Transverse colon (tissue), 4 donors: ENCODE data around the gene NXPH4. TPM values are rescaled to one million over a fixed set of nuclear protein-coding genes. Genes with fewer than 3 reads are reported as not detected.

Experiments used
- DNase-seq: peaks from one replicate; pipeline ENCODE4 v3.0.0-alpha.2; 2019
- H3K27ac ChIP-seq, 4 donors: fragments of 200-600 bp; sonication (generic); 2 replicates each; pipeline ENCODE4 v1.5.1; 2016 to 2018; ENCODE audit warnings: inconsistent platforms in 4 of 4
- H3K27me3 ChIP-seq: fragments of 200-600 bp; sonication (generic); 2 replicates; pipeline ENCODE4 v1.5.1; 2017; ENCODE audit warnings: inconsistent platforms
- H3K36me3 ChIP-seq, 4 donors: fragments of 200-600 bp; sonication (generic); 2 replicates each; pipeline ENCODE4 v1.5.1; 2017 to 2019; ENCODE audit warnings: inconsistent platforms in 4 of 4
- H3K4me1 ChIP-seq, 4 donors: fragments of 200-600 bp; sonication (generic); 2 replicates each; pipeline ENCODE4 v1.5.1; 2017 to 2020; ENCODE audit warnings: inconsistent platforms in 4 of 4
- H3K4me3 ChIP-seq, 4 donors: fragments of 200-600 bp; sonication (generic); 1 replicate in 1 of 4; 2 replicates in 3 of 4; pipeline versions ENCODE4 v1.5.1 to v1.6.1; 2017 to 2019; ENCODE audit warnings: inconsistent platforms in 4 of 4
- H3K9me3 ChIP-seq, 2 donors: fragments of 200-600 bp; sonication (generic); 2 replicates each; pipeline ENCODE4 v1.5.1; 2017 to 2019; ENCODE audit warnings: inconsistent platforms in 2 of 2
- EP300 ChIP-seq: sonication (generic); formaldehyde crosslinking; IDR thresholded peaks from one replicate; pipeline ENCODE4 v1.6.1; 2017; ENCODE audit warnings: antibody characterized with exemption, low read depth
- POLR2A ChIP-seq: fragments of 450-650 bp; IDR thresholded peaks from one replicate; pipeline ENCODE4 v1.6.1; 2016; ENCODE audit warnings: antibody characterized with exemption, mild to moderate bottlenecking, moderate library complexity
- POLR2AphosphoS5 ChIP-seq, 3 donors: sonication (generic); formaldehyde crosslinking; IDR thresholded peaks; one replicate each; pipeline ENCODE4 v1.6.1; 2016; ENCODE audit warnings: antibody characterized with exemption in 3 of 3
- WGBS, 2 donors: methylation state at CpG; one replicate each; pipeline ENCODE4 v1.1.5; 2018; ENCODE audit warnings: low coverage in 1 of 2; 5-methylcytosine and 5-hydroxymethylcytosine counted together
- in situ Hi-C, 4 donors: fragments of 200-750 bp; cut with MboI; loops; one replicate each; pipeline versions ENCODE4 v1.15.0 to v1.15.1; 2017; ENCODE audit warnings: low sequenced_read_pairs in 3 of 4, low pct_ligation_motif_present in 1 of 4, low pct_unique_long_range_greater_than_20kb in 1 of 4
- intact Hi-C: fragments of 100-400 bp; cut with DNase I; formaldehyde crosslinking; loops from one replicate; pipeline ENCODE4 v1.15.1; 2023; ENCODE audit warnings: low total_unique reads
- total RNA-seq, 4 donors: library from RNA; depleted of rRNA; stranded (reverse); fragments of >200 nt; gene quantifications; one replicate each; pipeline ENCODE4 v1.1.0, GENCODE V29; 2016
- TF ChIP-seq, protein P1 (sequence below), 5 experiments: fragments of 200-600 bp in 3 of 5; fragments of 450-650 bp in 2 of 5; sonication (generic) in 3 of 5; IDR thresholded peaks; 1 replicate in 2 of 5; 2 replicates in 3 of 5; pipeline ENCODE4 v1.5.1; 2016 to 2017; ENCODE audit warnings: antibody characterized with exemption in 5 of 5, inconsistent platforms in 3 of 5, mild to moderate bottlenecking in 2 of 5, moderate library complexity in 1 of 5

Gene NXPH4
- total RNA-seq, 4 donors from 2014 or later = not detected

DNA sequence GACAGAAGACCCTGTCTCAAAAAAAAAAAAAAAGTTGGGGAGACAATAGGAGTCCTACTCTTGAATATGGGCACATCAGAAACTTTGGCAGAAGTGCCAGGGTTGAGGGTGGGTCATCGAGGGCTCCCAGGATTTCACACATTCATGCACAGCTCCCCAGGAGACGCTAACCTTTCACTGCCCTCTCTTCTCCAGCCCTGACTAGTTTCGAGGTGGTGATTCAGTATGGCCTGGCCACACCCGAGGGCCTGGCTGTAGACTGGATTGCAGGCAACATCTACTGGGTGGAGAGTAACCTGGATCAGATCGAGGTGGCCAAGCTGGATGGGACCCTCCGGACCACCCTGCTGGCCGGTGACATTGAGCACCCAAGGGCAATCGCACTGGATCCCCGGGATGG, 39.7 kb upstream of the NXPH4 start:
- in situ Hi-C loops = loop anchor here in 2 of 4 donors (5.0 to 25.0 kb wide), 3 partner anchors 55 to 415 kb away; partner anchors contain the start of genes HSD17B6 (in 1 of the 2), PRIM1 (in 1 of the 2) and TAC3 (in 1 of the 2)
- no peaks in the 10 kb centered on the region for H3K27me3 ChIP-seq
- H3K4me1 ChIP-seq = peaks cover 0 to 7% (median 0%) of the 10 kb centered on the region in 4 donors
- H3K9me3 ChIP-seq = no peaks in the 10 kb centered on the region
- intact Hi-C loops = no loop called here
- 76% methylated on average over 9 of the region's 9 CpGs; no CpG with 5 or more reads in 1 of the 2 donors for WGBS, 2 donors
- H3K4me3 ChIP-seq = no peak overlapping the region
- peaks cover 0 to 21% (median 7%) of the 10 kb centered on the region in 4 donors for H3K36me3 ChIP-seq
- no peak for DNase-seq
- TF ChIP-seq POLR2AphosphoS5 (IDR thresholded peaks at IDR 0.05) (no peak), POLR2A (no peak), EP300 (no peak)
- no peak overlapping the region for H3K27ac ChIP-seq

DNA sequence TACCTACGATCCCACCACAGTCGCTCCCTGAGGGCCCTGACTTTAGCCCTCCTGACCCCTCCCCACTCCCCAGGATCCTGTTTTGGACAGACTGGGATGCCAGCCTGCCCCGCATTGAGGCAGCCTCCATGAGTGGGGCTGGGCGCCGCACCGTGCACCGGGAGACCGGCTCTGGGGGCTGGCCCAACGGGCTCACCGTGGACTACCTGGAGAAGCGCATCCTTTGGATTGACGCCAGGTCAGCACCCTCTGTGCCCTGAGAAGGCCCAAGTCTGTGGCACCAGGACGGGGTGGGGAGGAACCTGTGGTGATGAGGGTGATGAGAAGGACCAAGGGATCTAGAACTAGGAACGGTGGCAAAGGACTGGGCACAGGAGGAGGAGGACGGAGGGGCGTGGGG, 39.2 kb upstream of the NXPH4 start:
- in situ Hi-C loops = loop anchor here in 2 of 4 donors (5.0 to 25.0 kb wide), 3 partner anchors 55 to 415 kb away; partner anchors contain the start of genes HSD17B6 (in 1 of the 2), PRIM1 (in 1 of the 2) and TAC3 (in 1 of the 2)
- peaks cover 0 to 21% (median 7%) of the 10 kb centered on the region in 4 donors for H3K36me3 ChIP-seq
- peaks cover 0 to 7% (median 0%) of the 10 kb centered on the region in 4 donors for H3K4me1 ChIP-seq
- no peak for DNase-seq
- 82 to 92% methylated on average over 2 to 16 of the region's 16 CpGs for WGBS, 2 donors
- intact Hi-C loops = no loop called here
- H3K9me3 ChIP-seq = no peaks in the 10 kb centered on the region
- no peaks in the 10 kb centered on the region for H3K27me3 ChIP-seq
- TF ChIP-seq POLR2AphosphoS5 (IDR thresholded peaks at IDR 0.05) (no peak), EP300 (no peak)
- TF ChIP-seq, protein P1, sequence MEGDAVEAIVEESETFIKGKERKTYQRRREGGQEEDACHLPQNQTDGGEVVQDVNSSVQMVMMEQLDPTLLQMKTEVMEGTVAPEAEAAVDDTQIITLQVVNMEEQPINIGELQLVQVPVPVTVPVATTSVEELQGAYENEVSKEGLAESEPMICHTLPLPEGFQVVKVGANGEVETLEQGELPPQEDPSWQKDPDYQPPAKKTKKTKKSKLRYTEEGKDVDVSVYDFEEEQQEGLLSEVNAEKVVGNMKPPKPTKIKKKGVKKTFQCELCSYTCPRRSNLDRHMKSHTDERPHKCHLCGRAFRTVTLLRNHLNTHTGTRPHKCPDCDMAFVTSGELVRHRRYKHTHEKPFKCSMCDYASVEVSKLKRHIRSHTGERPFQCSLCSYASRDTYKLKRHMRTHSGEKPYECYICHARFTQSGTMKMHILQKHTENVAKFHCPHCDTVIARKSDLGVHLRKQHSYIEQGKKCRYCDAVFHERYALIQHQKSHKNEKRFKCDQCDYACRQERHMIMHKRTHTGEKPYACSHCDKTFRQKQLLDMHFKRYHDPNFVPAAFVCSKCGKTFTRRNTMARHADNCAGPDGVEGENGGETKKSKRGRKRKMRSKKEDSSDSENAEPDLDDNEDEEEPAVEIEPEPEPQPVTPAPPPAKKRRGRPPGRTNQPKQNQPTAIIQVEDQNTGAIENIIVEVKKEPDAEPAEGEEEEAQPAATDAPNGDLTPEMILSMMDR (IDR thresholded peaks at IDR 0.05) = no peak
- H3K27ac ChIP-seq = no peak overlapping the region
- H3K4me3 ChIP-seq = no peak overlapping the region

DNA sequence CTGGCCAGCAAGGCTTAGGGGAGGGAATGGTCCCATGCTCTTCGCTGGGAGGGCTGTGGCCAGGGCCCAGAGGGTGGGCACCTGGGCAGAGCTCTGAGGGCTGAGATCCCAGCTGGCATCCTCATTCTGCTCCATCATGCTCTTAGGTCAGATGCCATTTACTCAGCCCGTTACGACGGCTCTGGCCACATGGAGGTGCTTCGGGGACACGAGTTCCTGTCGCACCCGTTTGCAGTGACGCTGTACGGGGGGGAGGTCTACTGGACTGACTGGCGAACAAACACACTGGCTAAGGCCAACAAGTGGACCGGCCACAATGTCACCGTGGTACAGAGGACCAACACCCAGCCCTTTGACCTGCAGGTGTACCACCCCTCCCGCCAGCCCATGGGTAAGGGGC, 38.4 kb upstream of the NXPH4 start:
- Histone ChIP-seq H3K4me3 (no peak overlapping the region), H3K27me3 (no peaks in the 10 kb centered on the region), H3K36me3 (peaks cover 0 to 21% (median 7%) of the 10 kb centered on the region in 4 donors), H3K4me1 (peaks cover 0 to 7% (median 0%) of the 10 kb centered on the region in 4 donors), H3K27ac (no peak overlapping the region), H3K9me3 (no peaks in the 10 kb centered on the region)
- intact Hi-C loops (no loop called here), in situ Hi-C loops (loop anchor here in 2 of 4 donors (5.0 to 25.0 kb wide), 3 partner anchors 56 to 416 kb away; partner anchors contain the start of genes HSD17B6 (in 1 of the 2), PRIM1 (in 1 of the 2) and TAC3 (in 1 of the 2))
- DNase-seq = no peak
- WGBS, 2 donors = 84 to 89% methylated on average over 3 to 14 of the region's 14 CpGs
- TF ChIP-seq POLR2A (no peak), POLR2AphosphoS5 (IDR thresholded peaks at IDR 0.05) (no peak), EP300 (no peak)
- TF ChIP-seq, protein P1 (IDR thresholded peaks at IDR 0.05) = no peak

DNA sequence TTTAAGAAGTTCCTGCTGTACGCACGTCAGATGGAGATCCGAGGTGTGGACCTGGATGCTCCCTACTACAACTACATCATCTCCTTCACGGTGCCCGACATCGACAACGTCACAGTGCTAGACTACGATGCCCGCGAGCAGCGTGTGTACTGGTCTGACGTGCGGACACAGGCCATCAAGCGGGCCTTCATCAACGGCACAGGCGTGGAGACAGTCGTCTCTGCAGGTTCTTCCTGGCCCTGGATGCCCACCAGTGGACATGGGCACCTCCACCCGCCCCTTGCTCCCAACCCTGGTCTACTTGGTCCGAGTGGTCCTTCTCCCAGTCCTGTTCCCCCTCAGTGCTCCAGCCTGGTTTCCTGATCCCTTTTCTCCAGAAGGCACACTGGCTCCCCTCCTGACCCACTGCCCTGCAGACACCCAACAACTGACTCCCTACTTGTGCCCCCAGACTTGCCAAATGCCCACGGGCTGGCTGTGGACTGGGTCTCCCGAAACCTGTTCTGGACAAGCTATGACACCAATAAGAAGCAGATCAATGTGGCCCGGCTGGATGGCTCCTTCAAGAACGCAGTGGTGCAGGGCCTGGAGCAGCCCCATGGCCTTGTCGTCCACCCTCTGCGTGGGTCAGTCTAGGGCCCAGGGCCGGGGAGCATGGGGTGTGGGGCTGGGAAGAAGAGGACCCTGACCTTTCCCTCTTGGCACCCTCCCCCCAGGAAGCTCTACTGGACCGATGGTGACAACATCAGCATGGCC, 37.1 kb upstream of the NXPH4 start:
- H3K4me1 ChIP-seq = peaks cover 0 to 7% (median 0%) of the 10 kb centered on the region in 4 donors
- 89% methylated on average over 27 of the region's 27 CpGs; no CpG with 5 or more reads in 1 of the 2 donors for WGBS, 2 donors
- no peak overlapping the region for H3K27ac ChIP-seq
- intact Hi-C loops = loop anchor here (5.0 to 10.0 kb wide), 2 partner anchors 112 to 175 kb away; partner anchors contain the start of gene ZBTB39
- in situ Hi-C loops = loop anchor here (5.0 to 25.0 kb wide), 3 partner anchors 57 to 417 kb away; partner anchors contain the start of genes HSD17B6 (in 1 of the 4), PRIM1 (in 1 of the 4) and TAC3 (in 1 of the 4)
- TF ChIP-seq POLR2AphosphoS5 (IDR thresholded peaks at IDR 0.05) (no peak), POLR2A (no peak)
- no peaks in the 10 kb centered on the region for H3K27me3 ChIP-seq
- H3K36me3 ChIP-seq = peaks cover 0 to 28% (median 8%) of the 10 kb centered on the region in 4 donors
- no peaks in the 10 kb centered on the region for H3K9me3 ChIP-seq
- H3K4me3 ChIP-seq = no peak overlapping the region
- no peak for DNase-seq
